ENCODE data around the gene MR1. TPM values are rescaled to one million over a fixed set of nuclear protein-coding genes. Genes with fewer than 3 reads are reported as not detected.

Gene MR1
- total and polyA plus RNA-seq, 9 of the 15 experiments (the other 6 are each of a cell fraction or from before 2014, with no cell fraction given): 9.7 to 21.7 (median 15.6) TPM

DNA sequence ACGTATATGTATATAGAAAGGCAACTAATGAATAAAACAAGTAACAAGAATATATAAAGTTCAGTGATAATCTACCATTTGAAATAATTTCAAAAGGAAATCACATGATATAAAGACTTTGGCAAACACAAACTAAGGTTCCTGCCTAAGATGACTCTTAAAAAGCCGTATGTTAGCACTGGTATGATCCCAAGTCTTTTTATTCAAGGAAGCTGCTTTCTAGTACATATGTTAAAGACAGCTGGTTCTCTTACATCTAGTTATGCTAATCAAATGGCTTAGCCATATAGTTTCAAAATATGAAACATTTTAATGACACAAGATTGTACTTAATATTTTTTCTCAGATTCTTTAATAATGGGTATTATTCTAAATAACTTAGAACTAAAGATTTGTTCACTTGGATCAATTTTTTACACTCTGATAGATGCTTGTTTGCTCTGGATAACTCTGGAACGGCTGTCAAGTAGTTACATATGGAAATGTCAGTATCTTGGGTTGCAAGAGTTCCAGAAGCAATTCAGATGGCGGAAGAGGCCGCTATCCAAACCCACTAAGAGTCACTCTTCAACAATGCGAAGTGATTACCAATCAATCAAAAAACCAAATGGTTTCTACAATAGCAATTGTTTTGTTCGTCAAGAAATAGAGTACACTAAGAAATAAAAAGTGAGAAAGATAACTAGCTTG is 32.5 kb upstream of the MR1 start (continued):
- TF ChIP-seq, protein P1, sequence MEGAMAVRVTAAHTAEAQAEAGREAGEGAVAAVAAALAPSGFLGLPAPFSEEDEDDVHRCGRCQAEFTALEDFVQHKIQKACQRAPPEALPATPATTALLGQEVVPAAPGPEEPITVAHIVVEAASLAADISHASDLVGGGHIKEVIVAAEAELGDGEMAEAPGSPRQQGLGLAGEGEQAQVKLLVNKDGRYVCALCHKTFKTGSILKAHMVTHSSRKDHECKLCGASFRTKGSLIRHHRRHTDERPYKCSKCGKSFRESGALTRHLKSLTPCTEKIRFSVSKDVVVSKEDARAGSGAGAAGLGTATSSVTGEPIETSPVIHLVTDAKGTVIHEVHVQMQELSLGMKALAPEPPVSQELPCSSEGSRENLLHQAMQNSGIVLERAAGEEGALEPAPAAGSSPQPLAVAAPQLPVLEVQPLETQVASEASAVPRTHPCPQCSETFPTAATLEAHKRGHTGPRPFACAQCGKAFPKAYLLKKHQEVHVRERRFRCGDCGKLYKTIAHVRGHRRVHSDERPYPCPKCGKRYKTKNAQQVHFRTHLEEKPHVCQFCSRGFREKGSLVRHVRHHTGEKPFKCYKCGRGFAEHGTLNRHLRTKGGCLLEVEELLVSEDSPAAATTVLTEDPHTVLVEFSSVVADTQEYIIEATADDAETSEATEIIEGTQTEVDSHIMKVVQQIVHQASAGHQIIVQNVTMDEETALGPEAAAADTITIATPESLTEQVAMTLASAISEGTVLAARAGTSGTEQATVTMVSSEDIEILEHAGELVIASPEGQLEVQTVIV (CRISPR knock-in tag; IDR thresholded peaks at IDR 0.05; ENCODE audit: borderline replicate concordance): no peak
- no peak for TF ChIP-seq KDM2B (CRISPR knock-in tag; IDR thresholded peaks at IDR 0.05)
- TF ChIP-seq DMBX1 (CRISPR knock-in tag; IDR thresholded peaks at IDR 0.05; ENCODE audit: borderline replicate concordance): no peak
- TF ChIP-seq GATAD2A (IDR thresholded peaks at IDR 0.05): no peak
- TF ChIP-seq RBFOX2 (IDR thresholded peaks at IDR 0.05; ENCODE audit: low read depth, low read length): no peak

DNA sequence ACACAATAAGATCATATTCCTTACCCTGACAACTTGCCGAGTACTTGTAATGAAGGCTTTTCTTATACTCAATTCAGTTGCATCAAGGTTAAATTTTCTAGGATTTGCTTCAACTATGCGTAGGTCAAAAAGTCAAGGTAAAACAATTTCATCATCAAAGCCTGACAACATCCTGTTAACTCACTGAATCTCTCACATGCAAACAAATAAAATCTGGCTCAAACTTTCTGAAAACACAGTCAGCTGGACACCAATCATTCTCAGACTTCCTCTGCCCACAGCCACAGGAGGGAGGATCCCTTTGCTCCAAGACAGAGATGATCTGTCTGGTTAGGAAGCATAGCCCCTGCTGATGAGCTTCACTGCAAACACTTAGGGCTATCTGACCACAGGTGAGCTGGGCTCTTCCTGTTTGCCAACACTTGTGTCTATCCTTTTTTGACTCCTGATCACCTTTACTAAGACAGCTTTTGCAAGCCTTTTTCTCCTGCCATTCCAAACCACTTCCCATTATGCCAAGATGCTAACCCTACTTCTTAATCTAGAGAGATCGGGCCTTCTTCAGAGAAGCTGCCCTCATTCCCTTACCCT is 31.1 kb upstream of the MR1 start:
- H4K20me1 ChIP-seq (replicated peaks; ENCODE audit: control insufficient read depth, insufficient read depth, low read length): no peaks in the 10 kb centered on the region
- no peaks in the 10 kb centered on the region for H3K4me1 ChIP-seq (replicated peaks in 1 of 2; ENCODE audit: control insufficient read depth in 2 of 2, insufficient read depth in 2 of 2, low read length in 2 of 2)
- ChIA-PET CTCF (ENCODE audit: low intra/inter-chr PET ratio) (no interaction called here), POLR2A (interaction anchor here (0.9 kb wide), 1 partner anchor 9 kb away, joined by 4 read pairs; no protein-coding TSS in a partner anchor)
- in situ Hi-C loops (cut with MboI) (no loop called here), intact Hi-C loops (cut with micrococcal nuclease) (no loop called here)
- BruUV-seq (replicated peaks): no TSS peak
- no peak overlapping the region for H3K4me3 ChIP-seq
- peaks cover 51% of the 10 kb centered on the region; the same call in 2 of the 3 replicates for H3K36me3 ChIP-seq (ENCODE audit: control insufficient read depth, insufficient read depth, low read length)
- no peak for DNase-seq (ENCODE audit: extremely low read depth in 1 of 4, low spot score in 3 of 4)
- H3K27me3 ChIP-seq (ENCODE audit: control insufficient read depth in 2 of 2, insufficient read depth in 2 of 2, low read length in 2 of 2): no peaks in the 10 kb centered on the region
- no peaks in the 10 kb centered on the region for H3K9me1 ChIP-seq (ENCODE audit: control insufficient read depth, insufficient read depth, low read length)
- FAIRE-seq: no peak
- H3K27ac ChIP-seq (ENCODE audit: extremely low read depth, low read depth, low read length): no peak overlapping the region
- H3K9ac ChIP-seq (ENCODE audit: insufficient read depth in 1 of 2, low read depth in 2 of 2, low read length in 2 of 2): no peak overlapping the region
- H2AFZ ChIP-seq (ENCODE audit: low read depth, low read length): no peak overlapping the region
- no peak for ATAC-seq
- H3K4me2 ChIP-seq (ENCODE audit: insufficient read depth, low read length): no peak overlapping the region
- 95% methylated on average over 3 of the region's 3 CpGs for WGBS (ENCODE audit: insufficient coverage, low coverage, missing lambda C conversion rate)
- peaks cover 13% of the 10 kb centered on the region; the same call in 2 of the 3 replicates for H3K79me2 ChIP-seq (ENCODE audit: control insufficient read depth, insufficient read depth, low read length)
- no peaks in the 10 kb centered on the region for H3K9me3 ChIP-seq (replicated peaks; ENCODE audit: control insufficient read depth, insufficient read depth, low read depth, low read length)
- TF ChIP-seq, protein P2, sequence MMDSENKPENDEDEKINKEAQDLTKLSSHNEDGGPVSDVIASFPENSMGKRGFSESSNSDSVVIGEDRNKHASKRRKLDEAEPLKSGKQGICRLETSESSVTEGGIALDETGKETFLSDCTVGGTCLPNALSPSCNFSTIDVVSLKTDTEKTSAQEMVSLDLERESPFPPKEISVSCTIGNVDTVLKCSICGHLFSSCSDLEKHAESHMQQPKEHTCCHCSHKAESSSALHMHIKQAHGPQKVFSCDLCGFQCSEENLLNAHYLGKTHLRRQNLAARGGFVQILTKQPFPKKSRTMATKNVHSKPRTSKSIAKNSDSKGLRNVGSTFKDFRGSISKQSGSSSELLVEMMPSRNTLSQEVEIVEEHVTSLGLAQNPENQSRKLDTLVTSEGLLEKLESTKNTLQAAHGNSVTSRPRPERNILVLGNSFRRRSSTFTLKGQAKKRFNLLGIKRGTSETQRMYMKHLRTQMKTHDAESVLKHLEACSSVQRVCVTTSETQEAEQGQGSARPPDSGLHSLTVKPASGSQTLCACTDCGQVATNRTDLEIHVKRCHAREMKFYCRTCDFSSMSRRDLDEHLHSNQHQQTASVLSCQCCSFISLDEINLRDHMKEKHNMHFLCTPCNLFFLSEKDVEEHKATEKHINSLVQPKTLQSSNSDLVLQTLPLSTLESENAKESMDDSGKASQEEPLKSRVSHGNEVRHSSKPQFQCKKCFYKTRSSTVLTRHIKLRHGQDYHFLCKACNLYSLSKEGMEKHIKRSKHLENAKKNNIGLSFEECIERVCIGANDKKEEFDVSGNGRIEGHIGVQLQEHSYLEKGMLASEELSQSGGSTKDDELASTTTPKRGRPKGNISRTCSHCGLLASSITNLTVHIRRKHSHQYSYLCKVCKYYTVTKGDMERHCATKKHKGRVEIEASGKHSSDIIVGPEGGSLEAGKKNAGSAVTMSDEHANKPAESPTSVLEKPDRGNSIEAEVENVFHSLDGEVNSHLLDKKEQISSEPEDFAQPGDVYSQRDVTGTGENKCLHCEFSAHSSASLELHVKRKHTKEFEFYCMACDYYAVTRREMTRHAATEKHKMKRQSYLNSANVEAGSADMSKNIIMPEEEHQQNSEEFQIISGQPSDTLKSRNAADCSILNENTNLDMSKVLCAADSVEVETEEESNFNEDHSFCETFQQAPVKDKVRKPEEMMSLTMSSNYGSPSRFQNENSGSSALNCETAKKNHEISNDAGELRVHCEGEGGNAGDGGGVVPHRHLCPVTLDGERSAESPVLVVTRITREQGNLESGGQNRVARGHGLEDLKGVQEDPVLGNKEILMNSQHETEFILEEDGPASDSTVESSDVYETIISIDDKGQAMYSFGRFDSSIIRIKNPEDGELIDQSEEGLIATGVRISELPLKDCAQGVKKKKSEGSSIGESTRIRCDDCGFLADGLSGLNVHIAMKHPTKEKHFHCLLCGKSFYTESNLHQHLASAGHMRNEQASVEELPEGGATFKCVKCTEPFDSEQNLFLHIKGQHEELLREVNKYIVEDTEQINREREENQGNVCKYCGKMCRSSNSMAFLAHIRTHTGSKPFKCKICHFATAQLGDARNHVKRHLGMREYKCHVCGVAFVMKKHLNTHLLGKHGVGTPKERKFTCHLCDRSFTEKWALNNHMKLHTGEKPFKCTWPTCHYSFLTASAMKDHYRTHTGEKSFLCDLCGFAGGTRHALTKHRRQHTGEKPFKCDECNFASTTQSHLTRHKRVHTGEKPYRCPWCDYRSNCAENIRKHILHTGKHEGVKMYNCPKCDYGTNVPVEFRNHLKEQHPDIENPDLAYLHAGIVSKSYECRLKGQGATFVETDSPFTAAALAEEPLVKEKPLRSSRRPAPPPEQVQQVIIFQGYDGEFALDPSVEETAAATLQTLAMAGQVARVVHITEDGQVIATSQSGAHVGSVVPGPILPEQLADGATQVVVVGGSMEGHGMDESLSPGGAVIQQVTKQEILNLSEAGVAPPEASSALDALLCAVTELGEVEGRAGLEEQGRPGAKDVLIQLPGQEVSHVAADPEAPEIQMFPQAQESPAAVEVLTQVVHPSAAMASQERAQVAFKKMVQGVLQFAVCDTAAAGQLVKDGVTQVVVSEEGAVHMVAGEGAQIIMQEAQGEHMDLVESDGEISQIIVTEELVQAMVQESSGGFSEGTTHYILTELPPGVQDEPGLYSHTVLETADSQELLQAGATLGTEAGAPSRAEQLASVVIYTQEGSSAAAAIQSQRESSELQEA (IDR thresholded peaks at IDR 0.05; ENCODE audit: low read depth): peak; percentile 71
- TF ChIP-seq, protein P3, sequence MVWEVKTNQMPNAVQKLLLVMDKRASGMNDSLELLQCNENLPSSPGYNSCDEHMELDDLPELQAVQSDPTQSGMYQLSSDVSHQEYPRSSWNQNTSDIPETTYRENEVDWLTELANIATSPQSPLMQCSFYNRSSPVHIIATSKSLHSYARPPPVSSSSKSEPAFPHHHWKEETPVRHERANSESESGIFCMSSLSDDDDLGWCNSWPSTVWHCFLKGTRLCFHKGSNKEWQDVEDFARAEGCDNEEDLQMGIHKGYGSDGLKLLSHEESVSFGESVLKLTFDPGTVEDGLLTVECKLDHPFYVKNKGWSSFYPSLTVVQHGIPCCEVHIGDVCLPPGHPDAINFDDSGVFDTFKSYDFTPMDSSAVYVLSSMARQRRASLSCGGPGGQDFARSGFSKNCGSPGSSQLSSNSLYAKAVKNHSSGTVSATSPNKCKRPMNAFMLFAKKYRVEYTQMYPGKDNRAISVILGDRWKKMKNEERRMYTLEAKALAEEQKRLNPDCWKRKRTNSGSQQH (CRISPR knock-in tag; IDR thresholded peaks at IDR 0.05): no peak
